HepG2 (cell line): ENCODE results near the gene PRKCZ. TPM values are rescaled to one million over a fixed set of nuclear protein-coding genes. Genes with fewer than 3 reads are reported as not detected.

Source experiments
- ARID5B ChIP-seq: IDR thresholded peaks from 2 replicates; pipeline ENCODE4 v1.4.0; 2020; ENCODE audit warnings: mild to moderate bottlenecking, missing genetic modification reagents
- ARNT2 ChIP-seq: sonication (generic); formaldehyde crosslinking; IDR thresholded peaks from 2 replicates; pipeline ENCODE4 v1.8.0; 2022; ENCODE audit warnings: mild to moderate bottlenecking, low read depth, missing genetic modification reagents, moderate library complexity
- ATAD3A ChIP-seq: sonication (generic); formaldehyde crosslinking; IDR thresholded peaks from 2 replicates; pipeline ENCODE4 v1.4.0; 2020; ENCODE audit warnings: missing genetic modification reagents
- BCL3 ChIP-seq: sonication (generic); formaldehyde crosslinking; IDR thresholded peaks from 2 replicates; pipeline ENCODE4 v1.5.1; 2020; ENCODE audit warnings: mild to moderate bottlenecking, missing genetic modification reagents, moderate library complexity
- CENPBD1 ChIP-seq: sonication (generic); formaldehyde crosslinking; IDR thresholded peaks from 2 replicates; pipeline ENCODE4 v1.8.0; 2022; ENCODE audit warnings: missing genetic modification reagents, low read depth, mild to moderate bottlenecking, borderline replicate concordance
- GABPA ChIP-seq, 2 experiments: IDR thresholded peaks; 2 replicates each; pipeline ENCODE4 v1.6.1; 2011 to 2016; ENCODE audit warnings: low read depth in 2 of 2, low read length in 1 of 2, missing biosample characterization in 1 of 2, missing genetic modification characterization in 1 of 2
- HMG20A ChIP-seq: IDR thresholded peaks from 2 replicates; pipeline ENCODE4 v1.6.1; 2016; ENCODE audit warnings: borderline replicate concordance
- HOMEZ ChIP-seq: IDR thresholded peaks from 2 replicates; pipeline ENCODE4 v1.6.1; 2016; ENCODE audit warnings: low read depth
- HOXA3 ChIP-seq: sonication (generic); formaldehyde crosslinking; IDR thresholded peaks from 2 replicates; pipeline ENCODE4 v1.5.0; 2020; ENCODE audit warnings: missing genetic modification reagents
- RAD21 ChIP-seq: fragments of 450-650 bp; formaldehyde crosslinking; IDR thresholded peaks from 2 replicates; pipeline ENCODE4 v1.5.0; 2020; ENCODE audit warnings: mild to moderate bottlenecking
- RCOR2 ChIP-seq: IDR thresholded peaks from 2 replicates; pipeline ENCODE4 v1.6.1; 2016; ENCODE audit warnings: missing biosample characterization, missing genetic modification reagents
- SMYD3 ChIP-seq: sonication (generic); formaldehyde crosslinking; IDR thresholded peaks from 2 replicates; pipeline ENCODE4 v1.8.1; 2023; ENCODE audit warnings: mild to moderate bottlenecking, missing genetic modification reagents
- SOX5 ChIP-seq: IDR thresholded peaks from 2 replicates; pipeline ENCODE4 v1.6.1; 2016; ENCODE audit warnings: borderline replicate concordance
- TEAD3 ChIP-seq: optimal IDR thresholded peaks from 2 replicates; pipeline ENCODE3; 2016; ENCODE audit warnings: borderline replicate concordance
- ZNF317 ChIP-seq: sonication (generic); formaldehyde crosslinking; IDR thresholded peaks from 2 replicates; pipeline ENCODE4 v1.5.0; 2020; ENCODE audit warnings: mild to moderate bottlenecking, missing genetic modification reagents
- ZNF577 ChIP-seq: sonication (generic); formaldehyde crosslinking; IDR thresholded peaks from 2 replicates; pipeline ENCODE4 v1.4.0; 2020; ENCODE audit warnings: mild to moderate bottlenecking, low read depth, missing genetic modification reagents, borderline replicate concordance
- ZNF615 ChIP-seq: sonication (generic); formaldehyde crosslinking; IDR thresholded peaks from 2 replicates; pipeline ENCODE4 v1.5.0; 2020; ENCODE audit warnings: mild to moderate bottlenecking, missing genetic modification reagents, borderline replicate concordance
- ZNF775 ChIP-seq: sonication (generic); formaldehyde crosslinking; IDR thresholded peaks from 2 replicates; pipeline ENCODE4 v1.4.0; 2020; ENCODE audit warnings: missing genetic modification reagents, mild to moderate bottlenecking, moderate library complexity, borderline replicate concordance
- ZNF83 ChIP-seq: sonication (generic); formaldehyde crosslinking; IDR thresholded peaks from 2 replicates; pipeline ENCODE4 v1.4.0; 2020; ENCODE audit warnings: missing genetic modification reagents, mild to moderate bottlenecking, borderline replicate concordance
- ZNF878 ChIP-seq: sonication (generic); formaldehyde crosslinking; IDR thresholded peaks from 2 replicates; pipeline ENCODE4 v1.8.1; 2023; ENCODE audit warnings: mild to moderate bottlenecking, missing genetic modification reagents, moderate library complexity
- ZXDC ChIP-seq: sonication (generic); formaldehyde crosslinking; IDR thresholded peaks from 2 replicates; pipeline ENCODE4 v1.5.0; 2020; ENCODE audit warnings: mild to moderate bottlenecking, missing genetic modification reagents
- polyA plus RNA-seq, 8 experiments: library from polyadenylated mRNA; depleted of rRNA in 3 of 8; stranded (reverse) in 7 of 8; unstranded in 1 of 8; fragments of >200 nt; fragmentation: Illumina TruSeq in 4 of 8; extraction: Trizol in 4 of 8; gene quantifications; 2 replicates each; pipeline versions ENCODE4 v1.2.1 to v1.2.3, GENCODE V29; 2011 to 2016; ENCODE audit warnings: low read depth in 4 of 8, missing spikeins in 1 of 8, mixed read lengths in 1 of 8; ENCODE audit not compliant: insufficient read depth in 1 of 8
- total RNA-seq, 5 experiments: library from RNA; depleted of rRNA; stranded (reverse); fragments of >200 nt; fragmentation: Illumina TruSeq; extraction: Trizol; gene quantifications; 2 replicates each; pipeline ENCODE4 v1.2.3, GENCODE V29; 2016; ENCODE audit warnings: low read depth in 1 of 5

The PRKCZ gene
- total and polyA plus RNA-seq, 2 of the 13 experiments (the other 11 are each of a cell fraction or from before 2014, with no cell fraction given): 34.7 to 85.2 TPM

- no peak for TF ChIP-seq RCOR2 (CRISPR knock-in tag)
- no peak for TF ChIP-seq ARID5B
- no peak for TF ChIP-seq ARNT2 (CRISPR knock-in tag)
- TF ChIP-seq ZNF317 (CRISPR knock-in tag): no peak
- peak; percentile 39; the same call in 1 of the 2 replicates for TF ChIP-seq SOX5 (CRISPR knock-in tag)
- no peak for TF ChIP-seq ZNF615 (CRISPR knock-in tag)
- TF ChIP-seq HMG20A (CRISPR knock-in tag): no peak
- no peak for TF ChIP-seq ZXDC (CRISPR knock-in tag)
- TF ChIP-seq ATAD3A (CRISPR knock-in tag): no peak
- peak; percentile 63; the same call in 1 of the 2 replicates for TF ChIP-seq RAD21 (CRISPR knock-in tag)
- TF ChIP-seq TEAD3 (CRISPR knock-in tag): no peak
- TF ChIP-seq HOMEZ (CRISPR knock-in tag): 0 out of 2 replicates have a peak, but pooled peaks have one; percentile 0
- TF ChIP-seq ZNF775: no peak
- no peak for TF ChIP-seq GABPA (IDR thresholded peaks at IDR 0.05; ENCODE audit: low read depth, low read length)
- no peak for TF ChIP-seq GABPA (CRISPR knock-in tag; IDR thresholded peaks at IDR 0.05; ENCODE audit: low read depth)
- TF ChIP-seq ZNF83 (CRISPR knock-in tag): 0 out of 2 replicates have a peak, but pooled peaks have one; percentile 68
- peak; percentile 46 for TF ChIP-seq HOXA3 (CRISPR knock-in tag)
- peak; percentile 86; the same call in 1 of the 2 replicates for TF ChIP-seq CENPBD1
- no peak for TF ChIP-seq ZNF577
- no peak for TF ChIP-seq BCL3
- TF ChIP-seq ZNF878 (CRISPR knock-in tag): no peak
- TF ChIP-seq SMYD3 (CRISPR knock-in tag): no peak
These were observed 940 bp upstream of the PRKCZ start (continued) for GRCh38 chr1:2049225-2049717.
